K562 (cell line): Measurements from ENCODE around the gene SRPK2. TPM values are rescaled to one million over a fixed set of nuclear protein-coding genes. Genes with fewer than 3 reads are reported as not detected.

Experiments used
- BCL6 ChIP-seq: fragments of 250-450 bp; sonication (Bioruptor Pico); IDR thresholded peaks from 2 replicates; pipeline ENCODE4 v1.4.0; 2020
- E2F4 ChIP-seq: sonication (generic); formaldehyde crosslinking; IDR thresholded peaks from 2 replicates; pipeline ENCODE4 v1.8.0; 2022; ENCODE audit warnings: mild to moderate bottlenecking, low read depth, missing genetic modification reagents
- EZH2 ChIP-seq: IDR thresholded peaks from 2 replicates; pipeline ENCODE4 v1.6.1; 2012; ENCODE audit warnings: low read depth, mild to moderate bottlenecking, inconsistent platforms, low read length, borderline replicate concordance
- HDGF ChIP-seq: fragments of 450-650 bp; IDR thresholded peaks from 2 replicates; pipeline ENCODE4 v1.6.1; 2016
- KDM1A ChIP-seq, 2 experiments: fragments of 450-650 bp; IDR thresholded peaks; 2 replicates each; pipeline ENCODE4 v1.6.1; 2016; ENCODE audit warnings: mild to moderate bottlenecking in 2 of 2
- MTA2 ChIP-seq: fragments of 450-650 bp; IDR thresholded peaks from 2 replicates; pipeline ENCODE4 v1.6.1; 2016; ENCODE audit warnings: low read depth
- NCOA4 ChIP-seq: fragments of 450-650 bp; IDR thresholded peaks from 2 replicates; pipeline ENCODE4 v1.6.1; 2018; ENCODE audit warnings: mild to moderate bottlenecking; ENCODE audit not compliant: partially characterized antibody
- NFRKB ChIP-seq: fragments of 450-650 bp; IDR thresholded peaks from 2 replicates; pipeline ENCODE4 v1.6.1; 2016; ENCODE audit warnings: low read depth
- PRPF4 ChIP-seq: fragments of 200-400 bp; formaldehyde crosslinking; IDR thresholded peaks from one replicate; pipeline ENCODE4 v1.6.1; 2017; ENCODE audit warnings: low read length, low read depth, mild to moderate bottlenecking; ENCODE audit not compliant: insufficient read depth, poor library complexity, severe bottlenecking
- PURB ChIP-seq: sonication (generic); formaldehyde crosslinking; IDR thresholded peaks from 2 replicates; pipeline ENCODE4 v1.9.0; 2021; ENCODE audit warnings: low read depth, mild to moderate bottlenecking, missing genetic modification reagents
- RAD51 ChIP-seq: fragments of 450-650 bp; IDR thresholded peaks from 2 replicates; pipeline ENCODE4 v1.7.1; 2016; ENCODE audit warnings: low read depth, mild to moderate bottlenecking, borderline replicate concordance
- RERE ChIP-seq: sonication (generic); formaldehyde crosslinking; IDR thresholded peaks from 2 replicates; pipeline ENCODE4 v1.8.0; 2023; ENCODE audit warnings: missing genetic modification reagents, mild to moderate bottlenecking, borderline replicate concordance
- SMAD1 ChIP-seq: fragments of 150-350 bp; IDR thresholded peaks from 2 replicates; pipeline ENCODE4 v1.6.1; 2014; ENCODE audit warnings: low read length, low read depth; ENCODE audit not compliant: partially characterized antibody
- STAT6 ChIP-seq: sonication (generic); formaldehyde crosslinking; IDR thresholded peaks from 2 replicates; pipeline ENCODE4 v1.8.1; 2023; ENCODE audit warnings: mild to moderate bottlenecking, missing genetic modification reagents
- TBL1XR1 ChIP-seq, 2 experiments: IDR thresholded peaks; 2 replicates each; pipeline ENCODE4 v1.6.1; 2012; ENCODE audit warnings: improper control_type of control experiment in 2 of 2, low read length in 2 of 2, mild to moderate bottlenecking in 1 of 2
- TRIM24 ChIP-seq, 2 experiments: fragments of 450-650 bp; IDR thresholded peaks; 2 replicates each; pipeline ENCODE4 v1.6.1; 2016
- XRCC4 ChIP-seq: IDR thresholded peaks from one replicate; pipeline ENCODE4 v1.6.1; 2011; ENCODE audit not compliant: insufficient read depth, insufficient read length; ENCODE audit errors: extremely low read depth
- ZNF175 ChIP-seq: fragments of 200-800 bp; sonication (Bioruptor generic); IDR thresholded peaks from 2 replicates; pipeline ENCODE4 v1.6.1; 2016; ENCODE audit warnings: low read depth, mild to moderate bottlenecking, missing genetic modification characterization, missing compliant biosample characterization
- ZNF324 ChIP-seq: fragments of 250-450 bp; sonication (Bioruptor Pico); IDR thresholded peaks from 2 replicates; pipeline ENCODE4 v1.4.0; 2020; ENCODE audit warnings: mild to moderate bottlenecking
- polyA plus RNA-seq, 8 experiments: library from polyadenylated mRNA; depleted of rRNA in 4 of 8; stranded (reverse) in 5 of 8; unstranded in 3 of 8; fragments of >200 nt; fragmentation: Nextera tagmentation in 2 of 8; fragmentation: Illumina TruSeq in 1 of 8; extraction: Ambion mirVana in 2 of 8; extraction: Trizol in 1 of 8; gene quantifications; 2 replicates each; pipeline versions ENCODE4 v1.2.1 to v1.2.3, GENCODE V29; 2011 to 2014; ENCODE audit warnings: inconsistent platforms in 1 of 8, missing spikeins in 1 of 8
- total RNA-seq, 7 experiments: library from RNA; depleted of rRNA in 6 of 7; stranded (reverse); fragments of >200 nt in 6 of 7; fragmentation: Illumina TruSeq in 2 of 7; extraction: Trizol in 2 of 7; gene quantifications; 2 replicates each; pipeline versions ENCODE4 v1.2.1 to v1.2.3, GENCODE V29; 2011 to 2021; ENCODE audit warnings: low replicate concordance in 1 of 7

SRPK2 gene
- total and polyA plus RNA-seq, 9 of the 15 experiments (the other 6 are each of a cell fraction or from before 2014, with no cell fraction given), result 21.5 to 44.7 (median 33.3) TPM

GRCh38 chr7:105376908-105377533 is 11.7 kb downstream of the SRPK2 start (continued):
- no peak for TF ChIP-seq PURB (CRISPR knock-in tag)
- TF ChIP-seq TBL1XR1 (IDR thresholded peaks at IDR 0.05; ENCODE audit: low read length in 2 of 2), result no peak
- TF ChIP-seq KDM1A (IDR thresholded peaks at IDR 0.05), result 0 out of 4 replicates have a peak, but pooled peaks of 1 of the 2 experiments have one; percentile 9
- no peak for TF ChIP-seq EZH2
- TF ChIP-seq STAT6 (CRISPR knock-in tag), result no peak
- no peak for TF ChIP-seq TRIM24 (IDR thresholded peaks at IDR 0.05)
- no peak for TF ChIP-seq ZNF324 (CRISPR knock-in tag)
- no peak for TF ChIP-seq RAD51
- TF ChIP-seq RERE (CRISPR knock-in tag), result no peak
- TF ChIP-seq XRCC4, result no peak
- TF ChIP-seq NFRKB, result no peak
- no peak for TF ChIP-seq NCOA4
- TF ChIP-seq PRPF4, result no peak
- TF ChIP-seq SMAD1, result no peak
- TF ChIP-seq E2F4 (CRISPR knock-in tag), result no peak
- no peak for TF ChIP-seq ZNF175 (CRISPR knock-in tag)
- TF ChIP-seq BCL6 (CRISPR knock-in tag), result no peak
- no peak; the same call in 1 of the 2 replicates for TF ChIP-seq MTA2
- 0 out of 2 replicates have a peak, but pooled peaks have one; percentile 52 for TF ChIP-seq HDGF
